Astrocyte of the cerebellum (primary cell): Measurements from ENCODE around the gene MRPL4.
A peak's percentile ranks its signal among the peaks of the same experiment; 100 is the strongest.

ENCODE experiments used
- DNase-seq: peaks from one replicate; pipeline ENCODE4 v3.0.0-alpha.2; 2011; ENCODE audit warnings: low read depth
- H3K4me3 ChIP-seq: 2 replicates; pipeline ENCODE4 v1.5.1; 2011; ENCODE audit warnings: mild to moderate bottlenecking, low read depth, low read length, moderate library complexity
- CTCF ChIP-seq: IDR thresholded peaks from 2 replicates; pipeline ENCODE4 v1.5.1; 2012; ENCODE audit warnings: low read length, low read depth, moderate library complexity, mild to moderate bottlenecking; ENCODE audit errors: missing control alignments
- in situ Hi-C: cut with HindIII; loops from 2 replicates; pipeline ENCODE4 v1.10.0; 2017; ENCODE audit warnings: low sequenced_read_pairs

Gene MRPL4

GRCh38 chr19:10290876-10291553 is 39.0 kb downstream of the MRPL4 start:
- peak overlapping the region; percentile 29 for H3K4me3 ChIP-seq
- in situ Hi-C loops: no loop called here
- DNase-seq: no peak
- no peak for TF ChIP-seq CTCF

GRCh38 chr19:10291554-10292205 is 39.7 kb downstream of the MRPL4 start:
- peak overlapping the region; percentile 29 for H3K4me3 ChIP-seq
- no peak for DNase-seq
- in situ Hi-C loops: no loop called here
- no peak for TF ChIP-seq CTCF

GRCh38 chr19:10292206-10292788 is 40.3 kb downstream of the MRPL4 start:
- in situ Hi-C loops: no loop called here
- peak overlapping the region; percentile 29 for H3K4me3 ChIP-seq
- TF ChIP-seq CTCF: no peak
- no peak for DNase-seq

GRCh38 chr19:10292789-10293636 is 41.0 kb downstream of the MRPL4 start:
- no peak overlapping the region for H3K4me3 ChIP-seq
- TF ChIP-seq CTCF: no peak
- DNase-seq: no peak
- in situ Hi-C loops: no loop called here

- H3K4me3 ChIP-seq: no peak overlapping the region
- DNase-seq: no peak
- in situ Hi-C loops: no loop called here
- TF ChIP-seq CTCF: no peak
Observed at GRCh38 chr19:10293637-10294367, 41.8 kb downstream of the MRPL4 start.

- in situ Hi-C loops: no loop called here
- DNase-seq: no peak
- TF ChIP-seq CTCF: no peak
- no peak overlapping the region for H3K4me3 ChIP-seq
Observed at GRCh38 chr19:10294368-10294697, 42.3 kb downstream of the MRPL4 start.
